ENCODE data around the gene ALPK3.

ALPK3 gene

GRCh38 chr15:84824260-84825007 is 7.3 kb downstream of the ALPK3 start:
- H3K27ac ChIP-seq (ENCODE audit: low read length): no peak overlapping the region
- WGBS (ENCODE audit: insufficient coverage, insufficient read length): no CpG with 5 or more reads among the region's 6 CpGs
- no peaks in the 10 kb centered on the region for H3K9me3 ChIP-seq (ENCODE audit: control insufficient read depth, insufficient read depth, low read length)
- no peaks in the 10 kb centered on the region for H3K4me1 ChIP-seq (ENCODE audit: control insufficient read depth, insufficient read depth, low read length)
- no peak for DNase-seq (ENCODE audit: low read depth, low spot score)
- H3K4me3 ChIP-seq (ENCODE audit: low read length): no peak overlapping the region
- 0 out of 2 replicates have a peak, but pooled peaks cover 6% of the 10 kb centered on the region for H3K36me3 ChIP-seq (ENCODE audit: control insufficient read depth, insufficient read depth, low read length)
- no peaks in the 10 kb centered on the region; the same call in 1 of the 2 replicates for H3K27me3 ChIP-seq (ENCODE audit: control insufficient read depth, insufficient read depth, low read length)

GRCh38 chr15:84826369-84826823 is 9.2 kb downstream of the ALPK3 start:
- no CpG with 5 or more reads among the region's 6 CpGs for WGBS (ENCODE audit: insufficient coverage, insufficient read length)
- Histone ChIP-seq H3K27ac (ENCODE audit: low read length) (no peak overlapping the region), H3K4me3 (ENCODE audit: low read length) (no peak overlapping the region), H3K27me3 (ENCODE audit: control insufficient read depth, insufficient read depth, low read length) (no peaks in the 10 kb centered on the region; the same call in 1 of the 2 replicates), H3K36me3 (ENCODE audit: control insufficient read depth, insufficient read depth, low read length) (0 out of 2 replicates have a peak, but pooled peaks cover 7% of the 10 kb centered on the region), H3K4me1 (ENCODE audit: control insufficient read depth, insufficient read depth, low read length) (no peaks in the 10 kb centered on the region), H3K9me3 (ENCODE audit: control insufficient read depth, insufficient read depth, low read length) (no peaks in the 10 kb centered on the region)
- no peak for DNase-seq (ENCODE audit: low read depth, low spot score)

- Histone ChIP-seq H3K4me3 (ENCODE audit: low read length) (no peak overlapping the region), H3K4me1 (ENCODE audit: control insufficient read depth, insufficient read depth, low read length) (no peaks in the 10 kb centered on the region), H3K36me3 (ENCODE audit: control insufficient read depth, insufficient read depth, low read length) (0 out of 2 replicates have a peak, but pooled peaks cover 7% of the 10 kb centered on the region), H3K9me3 (ENCODE audit: control insufficient read depth, insufficient read depth, low read length) (no peaks in the 10 kb centered on the region), H3K27me3 (ENCODE audit: control insufficient read depth, insufficient read depth, low read length) (no peaks in the 10 kb centered on the region; the same call in 1 of the 2 replicates), H3K27ac (ENCODE audit: low read length) (no peak overlapping the region)
- no CpG with 5 or more reads among the region's 9 CpGs for WGBS (ENCODE audit: insufficient coverage, insufficient read length)
- no peak for DNase-seq (ENCODE audit: low read depth, low spot score)
These were observed 10.1 kb downstream of the ALPK3 start for GRCh38 chr15:84827246-84827645.

- Histone ChIP-seq H3K4me3 (ENCODE audit: low read length) (no peak overlapping the region), H3K27ac (ENCODE audit: low read length) (no peak overlapping the region), H3K36me3 (ENCODE audit: control insufficient read depth, insufficient read depth, low read length) (peaks cover 15% of the 10 kb centered on the region; the same call in 1 of the 2 replicates), H3K9me3 (ENCODE audit: control insufficient read depth, insufficient read depth, low read length) (no peaks in the 10 kb centered on the region), H3K4me1 (ENCODE audit: control insufficient read depth, insufficient read depth, low read length) (no peaks in the 10 kb centered on the region), H3K27me3 (ENCODE audit: control insufficient read depth, insufficient read depth, low read length) (no peaks in the 10 kb centered on the region; the same call in 1 of the 2 replicates)
- no CpG with 5 or more reads among the region's 14 CpGs for WGBS (ENCODE audit: insufficient coverage, insufficient read length)
- DNase-seq (ENCODE audit: low read depth, low spot score): no peak
These were observed 11.1 kb downstream of the ALPK3 start for GRCh38 chr15:84828086-84828908.

- Histone ChIP-seq H3K9me3 (ENCODE audit: control insufficient read depth, insufficient read depth, low read length) (no peaks in the 10 kb centered on the region), H3K27me3 (ENCODE audit: control insufficient read depth, insufficient read depth, low read length) (no peaks in the 10 kb centered on the region; the same call in 1 of the 2 replicates), H3K36me3 (ENCODE audit: control insufficient read depth, insufficient read depth, low read length) (peaks cover 19% of the 10 kb centered on the region; the same call in 1 of the 2 replicates), H3K4me1 (ENCODE audit: control insufficient read depth, insufficient read depth, low read length) (no peaks in the 10 kb centered on the region), H3K4me3 (ENCODE audit: low read length) (no peak overlapping the region), H3K27ac (ENCODE audit: low read length) (no peak overlapping the region)
- DNase-seq (ENCODE audit: low read depth, low spot score): no peak
- whole genome bisulfite sequencing (ENCODE audit: insufficient coverage, insufficient read length): no CpG with 5 or more reads among the region's 8 CpGs
These were observed 12.3 kb downstream of the ALPK3 start for GRCh38 chr15:84829428-84829827.

GRCh38 chr15:84830036-84830435 is 12.9 kb downstream of the ALPK3 start:
- no CpG with 5 or more reads among the region's 2 CpGs for WGBS (ENCODE audit: insufficient coverage, insufficient read length)
- no peaks in the 10 kb centered on the region for H3K27me3 ChIP-seq (ENCODE audit: control insufficient read depth, insufficient read depth, low read length)

GRCh38 chr15:84831028-84831427 is 13.9 kb downstream of the ALPK3 start:
- Histone ChIP-seq H3K9me3 (ENCODE audit: control insufficient read depth, insufficient read depth, low read length) (no peaks in the 10 kb centered on the region), H3K27ac (ENCODE audit: low read length) (no peak overlapping the region), H3K27me3 (ENCODE audit: control insufficient read depth, insufficient read depth, low read length) (no peaks in the 10 kb centered on the region), H3K4me1 (ENCODE audit: control insufficient read depth, insufficient read depth, low read length) (no peaks in the 10 kb centered on the region), H3K36me3 (ENCODE audit: control insufficient read depth, insufficient read depth, low read length) (peaks cover 21% of the 10 kb centered on the region), H3K4me3 (ENCODE audit: low read length) (no peak overlapping the region)
- no peak for DNase-seq (ENCODE audit: low read depth, low spot score)
- no CpG with 5 or more reads among the region's 5 CpGs for WGBS (ENCODE audit: insufficient coverage, insufficient read length)

More at GRCh38 chr15:84830036-84830435, 12.9 kb downstream of the ALPK3 start:
- Histone ChIP-seq H3K4me3 (ENCODE audit: low read length) (no peak overlapping the region), H3K27ac (ENCODE audit: low read length) (no peak overlapping the region), H3K36me3 (ENCODE audit: control insufficient read depth, insufficient read depth, low read length) (peaks cover 19% of the 10 kb centered on the region; the same call in 1 of the 2 replicates), H3K9me3 (ENCODE audit: control insufficient read depth, insufficient read depth, low read length) (no peaks in the 10 kb centered on the region), H3K4me1 (ENCODE audit: control insufficient read depth, insufficient read depth, low read length) (no peaks in the 10 kb centered on the region)
- no peak for DNase-seq (ENCODE audit: low read depth, low spot score)

GRCh38 chr15:84831613-84832012 is 14.5 kb downstream of the ALPK3 start:
- no peak overlapping the region for H3K4me3 ChIP-seq (ENCODE audit: low read length)
- H3K9me3 ChIP-seq (ENCODE audit: control insufficient read depth, insufficient read depth, low read length): no peaks in the 10 kb centered on the region
- peaks cover 22% of the 10 kb centered on the region for H3K36me3 ChIP-seq (ENCODE audit: control insufficient read depth, insufficient read depth, low read length)
- DNase-seq (ENCODE audit: low read depth, low spot score): no peak
- WGBS (ENCODE audit: insufficient coverage, insufficient read length): no CpG with 5 or more reads among the region's 2 CpGs
- no peak overlapping the region for H3K27ac ChIP-seq (ENCODE audit: low read length)
- H3K4me1 ChIP-seq (ENCODE audit: control insufficient read depth, insufficient read depth, low read length): no peaks in the 10 kb centered on the region
- no peaks in the 10 kb centered on the region for H3K27me3 ChIP-seq (ENCODE audit: control insufficient read depth, insufficient read depth, low read length)

GRCh38 chr15:84832448-84833040 is 15.4 kb downstream of the ALPK3 start:
- Histone ChIP-seq H3K27me3 (ENCODE audit: control insufficient read depth, insufficient read depth, low read length) (no peaks in the 10 kb centered on the region), H3K4me1 (ENCODE audit: control insufficient read depth, insufficient read depth, low read length) (no peaks in the 10 kb centered on the region), H3K27ac (ENCODE audit: low read length) (no peak overlapping the region), H3K9me3 (ENCODE audit: control insufficient read depth, insufficient read depth, low read length) (no peaks in the 10 kb centered on the region), H3K4me3 (ENCODE audit: low read length) (no peak overlapping the region), H3K36me3 (ENCODE audit: control insufficient read depth, insufficient read depth, low read length) (peaks cover 19% of the 10 kb centered on the region)
- WGBS (ENCODE audit: insufficient coverage, insufficient read length): no CpG with 5 or more reads among the region's 2 CpGs
- DNase-seq (ENCODE audit: low read depth, low spot score): no peak

Data from iPS DF 6.9 (cell line).